ENCODE results near the gene EPC1. TPM values are rescaled to one million over a fixed set of nuclear protein-coding genes. Genes with fewer than 3 reads are reported as not detected.

EPC1 gene
- total RNA-seq, 1 donor from 2014 or later: 31.0 TPM

- H3K27ac Mint-ChIP-seq (ENCODE audit: unreplicated experiment): no peak overlapping the region
Measured at GRCh38 chr10:32337350-32337749, 9.6 kb downstream of the EPC1 start.

GRCh38 chr10:32333849-32334248 lies 13.1 kb downstream of the EPC1 start:
- TF ChIP-seq CTCF (IDR thresholded peaks at IDR 0.05; ENCODE audit: unreplicated experiment): no peak
- Mint-ChIP-seq H3K27me3 (ENCODE audit: unreplicated experiment) (peaks cover 5% of the 10 kb centered on the region), H3K27ac (ENCODE audit: unreplicated experiment) (no peak overlapping the region), H3K4me1 (ENCODE audit: unreplicated experiment) (peaks cover 28% of the 10 kb centered on the region), H3K36me3 (ENCODE audit: low read depth, unreplicated experiment) (peaks cover 3% of the 10 kb centered on the region), H3K4me3 (ENCODE audit: unreplicated experiment) (no peak overlapping the region), H3K9me3 (ENCODE audit: unreplicated experiment) (no peaks in the 10 kb centered on the region)
- DNase-seq (ENCODE audit: low spot score): no peak

More at GRCh38 chr10:32337350-32337749, 9.6 kb downstream of the EPC1 start:
- Mint-ChIP-seq H3K27me3 (ENCODE audit: unreplicated experiment) (peaks cover 5% of the 10 kb centered on the region), H3K36me3 (ENCODE audit: low read depth, unreplicated experiment) (no peaks in the 10 kb centered on the region), H3K4me3 (ENCODE audit: unreplicated experiment) (no peak overlapping the region), H3K9me3 (ENCODE audit: unreplicated experiment) (no peaks in the 10 kb centered on the region), H3K4me1 (ENCODE audit: unreplicated experiment) (peaks cover 13% of the 10 kb centered on the region)
- TF ChIP-seq CTCF (IDR thresholded peaks at IDR 0.05; ENCODE audit: unreplicated experiment): no peak
- no peak for DNase-seq (ENCODE audit: low spot score)

- Mint-ChIP-seq H3K4me1 (ENCODE audit: unreplicated experiment) (peaks cover 31% of the 10 kb centered on the region), H3K4me3 (ENCODE audit: unreplicated experiment) (no peak overlapping the region), H3K36me3 (ENCODE audit: low read depth, unreplicated experiment) (peaks cover 5% of the 10 kb centered on the region), H3K27ac (ENCODE audit: unreplicated experiment) (no peak overlapping the region), H3K9me3 (ENCODE audit: unreplicated experiment) (no peaks in the 10 kb centered on the region), H3K27me3 (ENCODE audit: unreplicated experiment) (peaks cover 1% of the 10 kb centered on the region)
- no peak for TF ChIP-seq CTCF (IDR thresholded peaks at IDR 0.05; ENCODE audit: unreplicated experiment)
- DNase-seq (ENCODE audit: low spot score): no peak
Measured at GRCh38 chr10:32332299-32332750, 14.6 kb downstream of the EPC1 start.

GRCh38 chr10:32331606-32332005 lies 15.4 kb downstream of the EPC1 start:
- no peak overlapping the region for H3K4me3 Mint-ChIP-seq (ENCODE audit: unreplicated experiment)
- no peaks in the 10 kb centered on the region for H3K9me3 Mint-ChIP-seq (ENCODE audit: unreplicated experiment)
- H3K36me3 Mint-ChIP-seq (ENCODE audit: low read depth, unreplicated experiment): peaks cover 5% of the 10 kb centered on the region
- no peak overlapping the region for H3K27ac Mint-ChIP-seq (ENCODE audit: unreplicated experiment)
- H3K4me1 Mint-ChIP-seq (ENCODE audit: unreplicated experiment): peaks cover 38% of the 10 kb centered on the region
- DNase-seq (ENCODE audit: low spot score): no peak
- TF ChIP-seq CTCF (IDR thresholded peaks at IDR 0.05; ENCODE audit: unreplicated experiment): no peak
- peaks cover 1% of the 10 kb centered on the region for H3K27me3 Mint-ChIP-seq (ENCODE audit: unreplicated experiment)

GRCh38 chr10:32330214-32330613 lies 16.7 kb downstream of the EPC1 start:
- Mint-ChIP-seq H3K4me1 (ENCODE audit: unreplicated experiment) (peaks cover 40% of the 10 kb centered on the region), H3K27me3 (ENCODE audit: unreplicated experiment) (peaks cover 1% of the 10 kb centered on the region), H3K4me3 (ENCODE audit: unreplicated experiment) (no peak overlapping the region), H3K36me3 (ENCODE audit: low read depth, unreplicated experiment) (peaks cover 5% of the 10 kb centered on the region), H3K9me3 (ENCODE audit: unreplicated experiment) (no peaks in the 10 kb centered on the region), H3K27ac (ENCODE audit: unreplicated experiment) (no peak overlapping the region)
- DNase-seq (ENCODE audit: low spot score): no peak
- no peak for TF ChIP-seq CTCF (IDR thresholded peaks at IDR 0.05; ENCODE audit: unreplicated experiment)

All from endothelial cell (in vitro differentiated cells).